SK-MEL-5 (cell line): ENCODE results near the gene CST5. TPM values are rescaled to one million over a fixed set of nuclear protein-coding genes. Genes with fewer than 3 reads are reported as not detected.
"Not testable (repeated sequence)": the region's sequence is repeated elsewhere in the genome, so short reads cannot be mapped to it uniquely, and the experiment has no call there.

Source experiments
- DNase-seq: peaks from one replicate; pipeline ENCODE4 v3.0.0-alpha.2; 2016; ENCODE audit warnings: low read depth, low spot score
- in situ Hi-C: cut with HindIII; loops from 2 replicates; pipeline ENCODE4 v1.10.0; 2016; ENCODE audit warnings: low sequenced_read_pairs, high pct_unique_total_duplicates, low pct_unique_long_range_greater_than_20kb
- total RNA-seq: library from RNA; depleted of rRNA; stranded (reverse); fragments of >200 nt; shearing (Covaris generic); gene quantifications from 2 replicates; pipeline ENCODE4 v1.2.3, GENCODE V29; 2014

CST5 gene
- total RNA-seq, 1 experiment from 2014 or later, result 0.26 TPM

DNA sequence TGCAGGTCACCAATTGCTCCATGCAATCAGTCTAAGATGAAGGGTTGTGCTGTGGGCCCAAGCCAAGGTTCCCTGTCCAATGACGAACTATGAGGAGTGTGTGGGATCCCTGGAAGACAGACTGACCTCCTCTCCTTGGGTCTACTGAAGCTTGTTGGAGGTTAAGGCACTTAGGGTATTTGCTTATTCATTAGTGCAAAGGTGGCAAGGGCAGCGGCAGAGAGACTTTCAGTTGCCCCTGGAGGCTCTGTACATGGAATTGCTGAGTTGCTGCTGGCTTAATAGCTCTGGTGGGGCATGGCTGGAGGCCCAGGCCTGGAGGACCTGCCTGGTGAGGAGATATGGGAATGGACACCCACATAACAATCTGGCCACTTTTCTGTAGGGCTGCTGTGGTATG lies 29.8 kb upstream of the CST5 start:
- no peak for DNase-seq
- in situ Hi-C loops, result no loop called here

DNA sequence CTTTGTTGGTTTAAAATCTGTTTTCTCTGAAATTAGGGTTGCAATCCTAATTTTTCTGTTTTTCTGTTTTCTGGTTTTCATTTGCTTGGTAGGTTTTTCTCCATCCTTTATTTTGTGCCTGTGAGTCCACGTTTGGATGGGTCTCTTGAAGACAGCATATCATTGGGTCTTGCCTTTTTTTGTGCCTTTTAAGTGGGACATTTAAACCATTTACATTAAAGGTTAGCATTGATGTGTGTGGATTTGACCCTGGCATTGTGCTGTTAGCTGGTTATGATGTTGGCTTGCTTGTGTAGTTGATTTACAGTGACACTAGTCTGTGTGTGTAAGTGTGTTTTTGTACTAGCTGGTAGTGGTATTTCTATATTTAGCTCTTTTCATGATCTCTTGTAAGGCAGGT lies 28.0 kb upstream of the CST5 start:
- no peak for DNase-seq

DNA sequence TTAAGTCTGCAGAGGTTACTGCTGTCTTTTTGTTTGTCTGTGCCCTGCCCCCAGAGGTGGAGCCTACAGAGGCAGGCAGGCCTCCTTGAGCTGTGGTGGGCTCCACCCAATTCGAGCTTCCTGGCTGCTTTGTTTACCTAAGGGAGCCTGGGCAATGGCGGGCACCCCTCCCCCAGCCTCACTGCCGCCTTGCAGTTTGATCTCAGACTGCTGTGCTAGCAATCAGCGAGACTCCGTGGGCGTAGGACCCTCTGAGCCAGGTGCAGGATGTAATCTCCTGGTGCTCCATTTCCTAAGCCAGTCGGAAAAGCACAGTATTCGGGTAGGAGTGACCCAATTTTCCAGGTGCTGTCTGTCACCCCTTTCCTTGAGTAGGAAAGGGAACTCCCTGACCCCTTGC lies 22.8 kb upstream of the CST5 start:
- DNase-seq, in situ Hi-C loops: not testable (repeated sequence)

More for the DNA sequence above, 28.0 kb upstream of the CST5 start:
- in situ Hi-C loops, result no loop called here

DNA sequence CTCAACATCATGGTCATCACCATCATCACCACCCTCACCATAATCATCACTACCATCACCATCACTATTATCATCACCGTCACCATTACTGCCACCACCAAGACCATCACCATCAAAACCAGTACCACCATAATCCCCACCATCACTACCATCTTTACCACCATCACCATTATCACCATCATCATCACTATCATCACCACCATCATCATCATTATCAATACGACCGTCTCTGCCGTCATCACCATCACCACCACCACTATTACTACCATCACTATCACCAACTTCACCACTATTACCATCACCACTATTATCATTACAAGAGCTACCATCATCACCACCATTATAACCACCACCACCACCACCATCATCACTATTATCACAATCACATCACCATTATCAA lies 11.3 kb upstream of the CST5 start:
- in situ Hi-C loops, DNase-seq: not testable (repeated sequence)

DNA sequence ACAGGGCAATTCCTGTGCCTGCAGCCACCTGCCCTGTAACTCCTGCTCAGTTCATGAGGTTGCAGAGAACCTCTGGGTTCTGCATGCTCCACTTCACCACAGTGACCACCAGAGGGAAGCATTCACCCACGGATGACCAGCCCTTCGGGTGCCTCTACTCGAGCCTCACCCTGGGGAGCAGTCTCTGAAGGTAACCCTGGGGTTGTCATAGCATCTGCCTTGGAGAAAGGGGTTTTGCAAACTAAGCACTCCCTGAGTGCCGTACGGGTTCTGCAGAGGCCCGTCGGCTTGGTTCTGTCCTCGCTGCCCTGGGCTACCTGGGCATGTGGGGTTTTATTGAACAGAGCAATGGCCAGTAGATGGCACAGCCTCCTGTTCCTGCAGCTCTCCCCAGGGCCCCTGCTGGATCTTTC lies 10.2 kb upstream of the CST5 start:
- in situ Hi-C loops, result no loop called here
- DNase-seq, result peak; percentile 76

DNA sequence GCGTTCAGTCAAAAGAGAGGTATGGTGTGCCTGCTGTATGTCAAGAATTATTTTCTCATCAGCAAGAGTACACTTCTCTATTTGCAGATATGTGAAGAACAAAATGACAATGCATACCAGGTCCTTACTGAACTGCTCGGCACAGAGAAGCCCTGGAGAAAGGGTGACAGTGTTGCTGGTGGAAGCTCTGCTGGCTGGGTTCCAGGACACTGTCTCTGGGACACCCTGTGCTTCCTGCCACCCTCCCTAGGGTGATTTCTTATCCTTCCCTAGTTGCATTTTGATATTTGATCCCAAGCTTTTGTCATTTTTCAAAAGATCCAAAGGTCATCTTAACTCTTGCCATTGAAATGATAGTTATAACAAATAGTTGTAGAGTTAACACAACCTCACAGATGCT lies 8.3 kb upstream of the CST5 start:
- DNase-seq, result no peak
- in situ Hi-C loops, result no loop called here

DNA sequence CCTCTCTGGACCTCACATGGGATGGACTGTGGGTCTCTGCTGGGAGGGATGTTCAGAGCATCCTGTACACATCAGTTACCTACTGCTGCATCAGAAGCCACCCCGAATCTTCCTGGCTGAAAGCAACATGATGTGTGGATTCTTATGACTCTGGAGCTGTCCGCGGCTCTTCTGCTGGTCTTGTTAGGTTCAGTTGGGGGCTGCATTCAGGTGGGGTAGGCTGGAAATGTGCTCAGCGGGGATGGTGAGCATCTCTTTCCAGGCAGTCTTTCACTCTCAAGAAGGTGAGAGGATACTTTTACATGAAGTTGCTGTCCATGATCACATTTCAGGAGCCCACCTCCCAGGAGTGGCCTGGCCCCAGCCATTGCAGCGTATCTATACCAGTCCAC lies 5.2 kb upstream of the CST5 start:
- in situ Hi-C loops, result no loop called here
- DNase-seq, result no peak

DNA sequence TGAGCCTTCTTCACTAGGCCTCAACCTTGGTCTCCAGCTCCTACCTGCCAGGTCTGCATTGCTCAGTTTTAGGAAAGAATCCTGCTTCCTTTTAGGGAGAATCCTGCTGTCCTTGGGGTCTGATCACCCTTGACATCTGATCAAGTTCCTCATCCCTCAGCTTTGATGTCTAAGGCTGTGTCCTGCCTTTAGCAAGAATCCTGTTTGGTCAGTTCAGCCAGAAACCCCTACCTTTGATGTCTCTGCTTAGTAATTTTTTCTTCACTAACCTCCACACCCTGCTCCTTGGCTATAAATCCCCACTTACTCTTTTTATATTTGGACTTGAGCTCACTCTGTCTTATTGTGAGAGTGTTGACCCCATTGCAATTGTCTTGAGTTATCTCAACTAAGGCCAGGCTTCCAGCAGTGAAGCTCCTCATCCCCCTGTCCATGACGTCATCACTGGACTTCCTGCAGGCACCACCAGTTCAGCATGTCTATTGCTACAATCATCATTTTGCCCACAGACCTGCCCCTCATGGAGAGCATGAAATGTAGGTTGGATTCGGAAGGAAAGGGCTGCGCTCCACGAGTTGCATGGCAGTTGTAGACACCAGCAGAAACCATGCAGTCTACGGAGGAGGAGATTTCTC lies 4.7 kb upstream of the CST5 start:
- DNase-seq, result no peak
- in situ Hi-C loops, result no loop called here

DNA sequence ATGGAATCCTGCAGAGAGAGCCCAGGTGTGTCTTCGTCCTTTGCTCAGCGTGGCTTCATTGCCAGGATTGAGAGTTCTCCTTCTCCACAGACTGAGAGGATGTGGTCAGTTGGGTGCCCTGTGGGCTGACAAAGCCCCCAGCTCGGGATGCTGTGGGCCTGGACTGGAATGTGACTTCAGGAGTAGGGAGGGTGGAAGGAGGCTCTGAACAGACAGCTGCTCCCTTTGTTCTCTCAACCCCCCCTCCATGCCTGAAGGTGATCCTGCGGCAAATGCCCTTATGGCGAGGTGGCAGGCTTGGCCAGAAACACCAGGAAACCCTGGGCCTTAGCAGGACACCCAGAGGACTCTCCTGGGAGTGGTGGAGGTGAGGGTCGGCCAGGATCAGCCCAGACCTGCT lies 1.8 kb upstream of the CST5 start:
- peak; percentile 46 for DNase-seq
- in situ Hi-C loops, result no loop called here

DNA sequence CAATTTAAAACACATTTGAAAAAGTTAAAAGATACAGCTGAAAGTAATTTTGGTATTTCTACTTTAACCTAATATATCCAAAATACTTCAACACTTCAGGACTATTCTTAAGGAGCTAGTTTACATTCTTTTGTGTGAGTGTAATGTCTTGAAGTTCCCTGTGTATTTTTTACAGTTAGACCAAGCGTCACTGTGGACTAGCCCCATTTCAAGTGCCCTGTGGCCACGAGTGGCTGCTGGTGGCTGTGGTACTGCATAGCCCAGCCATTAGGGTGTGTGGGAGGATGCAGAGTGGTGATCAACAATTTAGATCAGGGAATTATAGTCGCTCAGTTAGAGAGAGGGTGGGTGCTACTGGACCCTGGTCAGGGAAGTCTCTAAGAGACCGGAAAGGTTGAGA lies 869 bp upstream of the CST5 start:
- no peak for DNase-seq
- in situ Hi-C loops, result no loop called here

DNA sequence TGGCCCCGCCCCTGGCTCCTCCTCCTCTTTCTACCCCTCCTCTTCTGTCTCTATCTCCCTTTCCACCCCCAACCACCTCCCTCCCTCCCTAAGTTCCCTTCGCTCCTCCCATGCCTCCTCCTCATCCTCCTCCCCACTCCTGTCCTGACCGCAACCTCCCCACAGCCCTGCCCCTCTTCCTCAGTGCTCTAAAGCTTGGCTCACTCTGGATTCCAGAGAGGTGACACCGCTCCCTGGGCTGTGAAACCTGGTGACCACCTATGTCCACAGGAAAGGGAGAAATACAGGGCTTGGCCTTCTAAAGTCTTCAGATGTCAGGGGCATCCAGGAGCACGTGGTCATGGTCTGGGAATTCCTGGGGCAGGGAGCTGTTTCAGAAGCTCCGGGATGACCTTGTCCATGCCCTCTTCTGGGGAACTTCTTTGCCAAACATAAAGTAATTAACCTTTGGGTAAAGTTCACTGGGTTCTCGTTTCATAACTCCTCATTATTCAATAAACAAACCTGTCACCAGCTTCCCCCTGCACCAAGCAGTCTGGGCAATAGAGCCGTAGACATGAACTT lies 345 bp upstream of the CST5 start:
- in situ Hi-C loops, result no loop called here

DNA sequence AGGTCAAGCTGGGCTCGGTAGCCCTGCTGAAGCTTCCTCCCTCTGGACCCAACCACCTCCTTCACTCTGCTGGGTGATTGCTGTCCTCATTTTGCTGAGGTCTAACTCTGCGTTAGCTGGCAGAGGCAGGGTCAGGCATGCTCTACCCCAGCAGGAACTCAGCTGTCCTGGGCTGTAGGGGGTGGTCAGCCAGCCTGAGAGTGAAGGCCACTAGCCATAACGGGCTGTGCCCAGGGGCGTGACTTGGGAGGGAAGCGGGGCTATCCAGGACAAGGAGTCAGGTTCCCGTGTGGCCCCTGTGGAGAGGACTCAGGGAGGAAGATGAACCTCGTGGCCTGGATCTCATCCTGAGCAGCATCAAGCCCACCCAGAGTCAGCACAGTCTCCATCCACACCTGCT lies 761 bp downstream of the CST5 start:
- no peak for DNase-seq
- in situ Hi-C loops, result no loop called here

More for the DNA sequence above, 345 bp upstream of the CST5 start:
- DNase-seq, result no peak

DNA sequence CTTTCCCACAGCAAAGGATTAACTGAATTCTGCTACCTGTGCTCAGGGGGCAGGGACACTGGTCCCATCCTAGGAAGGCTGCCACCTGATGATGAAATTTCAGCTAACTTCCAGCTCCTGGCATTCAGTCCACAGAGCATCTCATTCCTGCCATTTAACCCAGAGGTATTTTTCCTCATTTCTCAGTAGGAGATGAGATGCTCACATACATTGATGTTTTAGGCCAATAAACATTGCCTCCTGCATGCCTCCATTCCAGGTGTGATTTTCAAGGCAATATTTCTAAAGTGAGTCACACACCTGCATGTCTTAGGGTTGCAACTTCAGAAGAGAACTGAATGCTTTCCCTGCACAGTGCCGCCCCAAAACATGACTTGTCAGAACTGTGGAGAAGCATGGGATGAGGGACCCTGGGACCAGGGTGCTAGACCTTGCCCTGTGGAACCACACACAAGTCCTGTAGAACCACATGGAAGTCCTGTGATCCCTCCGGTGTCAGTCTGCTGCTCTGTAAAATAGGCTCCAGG lies 1.5 kb downstream of the CST5 start:
- in situ Hi-C loops, DNase-seq: not testable (repeated sequence)

DNA sequence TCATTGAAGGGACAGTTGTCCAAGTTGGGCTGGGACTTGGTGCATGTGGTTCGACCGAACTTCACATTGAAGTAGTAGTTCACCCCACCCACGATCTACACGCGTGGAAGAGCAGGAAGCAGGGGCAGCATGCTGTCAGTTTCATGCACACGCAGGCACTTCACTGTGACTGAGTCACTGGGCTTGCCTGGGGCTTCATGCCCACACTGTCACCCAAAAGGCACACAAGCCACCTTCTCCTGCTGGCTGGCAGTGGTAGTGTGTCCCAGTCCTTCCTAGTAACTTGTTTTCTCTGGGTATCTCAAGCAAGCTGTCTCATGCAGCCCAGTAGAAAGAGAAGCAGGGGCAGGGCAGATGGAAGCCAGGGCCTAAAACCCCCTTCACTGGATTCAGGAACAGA lies 2.0 kb downstream of the CST5 start:
- in situ Hi-C loops, result no loop called here
- DNase-seq, result no peak

DNA sequence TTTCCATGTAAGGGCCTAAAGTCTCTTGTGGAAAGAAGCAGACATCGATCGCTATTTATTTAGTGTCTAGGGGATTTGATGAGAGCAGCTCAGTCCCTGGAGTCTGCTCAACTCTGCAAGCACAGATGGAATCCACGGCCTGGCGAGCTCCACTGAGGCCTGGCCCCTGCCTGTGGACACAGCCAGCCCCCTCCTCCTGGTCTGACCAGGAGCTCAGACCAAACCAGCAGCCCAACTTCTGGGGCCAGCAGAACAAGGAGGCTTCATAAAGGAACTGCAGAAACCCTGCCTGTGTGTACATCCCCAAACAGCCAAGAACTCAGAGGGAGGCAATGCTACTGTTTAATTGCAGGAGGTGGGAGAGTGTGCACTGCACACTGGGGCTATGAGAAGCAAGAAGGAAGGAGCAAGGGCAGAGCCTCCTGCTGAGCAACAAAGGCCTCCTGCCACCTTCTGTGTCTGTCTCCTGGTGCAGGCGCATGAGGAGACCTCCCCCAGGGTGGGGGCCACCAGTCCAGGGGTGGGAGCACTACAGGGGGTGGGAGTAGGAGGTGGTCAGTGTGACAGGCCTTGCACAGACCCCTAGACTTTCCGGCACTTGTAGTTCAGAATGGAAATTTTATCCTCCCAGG lies 3.8 kb downstream of the CST5 start:
- no peak for DNase-seq
- in situ Hi-C loops, result no loop called here

DNA sequence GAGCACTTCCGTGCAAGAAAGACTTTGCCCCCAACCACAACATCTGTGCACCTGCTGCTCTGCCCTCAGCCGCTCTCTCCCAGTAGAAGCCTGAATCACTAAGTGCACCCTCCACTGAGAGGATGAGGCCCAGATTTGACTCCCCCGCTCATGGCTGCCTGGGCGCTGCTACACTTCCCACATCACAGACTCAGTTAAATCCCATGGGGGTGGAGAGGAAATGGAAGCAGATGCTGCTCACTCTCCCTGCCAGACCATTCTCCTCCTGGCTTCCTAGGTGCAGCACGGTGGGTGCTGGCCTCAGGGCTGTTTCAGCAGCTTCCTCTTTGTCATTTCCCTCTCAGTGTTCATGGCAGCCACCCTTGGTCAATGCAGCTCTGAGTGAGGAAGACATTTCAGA lies 4.8 kb downstream of the CST5 start:
- DNase-seq, result no peak
- in situ Hi-C loops, result no loop called here

DNA sequence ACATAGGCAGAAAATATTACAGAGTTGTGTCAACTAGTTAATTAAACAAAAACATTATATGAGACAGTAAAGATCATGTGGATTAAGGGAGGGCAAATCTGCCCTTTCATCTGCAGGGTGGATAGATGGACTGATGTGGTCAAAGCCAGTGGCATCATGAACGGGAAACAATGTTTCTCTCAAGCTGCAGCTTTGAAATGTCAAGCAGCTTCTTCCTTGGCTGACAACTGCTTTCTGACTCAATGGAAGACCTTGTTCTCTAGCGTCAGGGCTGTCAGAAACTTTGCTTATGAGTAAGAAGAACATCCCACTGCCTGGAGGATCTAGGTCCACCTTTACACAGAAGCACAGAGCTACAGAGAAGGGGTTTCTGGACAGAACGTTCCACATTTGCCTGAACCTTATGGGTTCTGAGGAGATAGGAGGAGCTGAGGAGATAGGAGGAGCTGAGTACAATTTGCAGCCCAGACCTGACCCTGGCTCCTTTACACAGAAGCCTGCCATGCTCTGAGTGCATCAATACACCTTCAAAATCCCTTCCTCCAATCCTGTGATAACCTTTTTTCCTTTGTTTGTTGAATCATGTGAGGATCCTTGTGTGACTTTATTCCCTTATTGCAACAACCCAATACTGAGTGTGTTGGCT lies 6.1 kb downstream of the CST5 start:
- DNase-seq, result peak; percentile 94
- in situ Hi-C loops, result no loop called here

DNA sequence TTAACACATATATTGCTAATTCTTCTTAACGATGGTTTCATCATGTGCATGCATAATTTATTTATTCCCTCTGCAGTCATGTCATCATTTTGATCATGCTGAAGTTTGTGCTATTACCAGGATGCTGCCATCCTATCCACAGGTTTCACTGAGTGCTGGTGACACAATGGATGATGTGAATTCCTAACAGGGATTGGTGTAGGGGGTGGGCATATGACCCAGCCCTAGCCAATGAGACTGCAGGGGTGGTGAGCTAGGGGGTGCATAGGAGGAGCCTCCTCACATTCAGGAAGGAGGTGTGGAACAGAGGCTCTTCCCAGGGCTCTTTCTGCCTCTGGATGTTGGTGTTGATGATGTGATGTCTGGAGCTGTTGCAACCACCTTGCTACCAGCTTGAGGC lies 7.5 kb downstream of the CST5 start:
- DNase-seq, result peak; percentile 38

DNA sequence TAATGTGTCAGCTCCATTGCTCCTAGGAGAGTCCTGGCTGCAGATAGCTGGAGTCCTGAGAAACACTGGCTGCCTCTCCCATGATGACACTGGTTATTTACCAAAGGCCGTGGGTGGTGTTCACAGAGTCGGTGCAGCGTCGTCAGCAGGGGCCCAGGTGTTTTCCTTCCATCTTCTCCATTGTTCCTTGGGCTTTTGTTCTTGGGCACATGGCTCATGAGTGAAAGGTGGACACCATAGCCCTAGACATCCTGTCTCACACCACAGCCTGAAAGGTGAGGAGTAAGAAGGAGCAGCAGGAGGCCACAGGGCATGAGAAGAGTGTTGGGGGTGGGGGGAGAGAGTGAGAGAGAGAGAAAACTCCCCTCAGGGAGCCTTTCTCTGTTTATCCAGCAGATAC lies 9.1 kb downstream of the CST5 start:
- in situ Hi-C loops, result no loop called here
- no peak for DNase-seq

More for the DNA sequence above, 7.5 kb downstream of the CST5 start:
- in situ Hi-C loops, result no loop called here
